NCI-H1105 treated with DMSO at 0.1 percent for 48 hours (cell line): Measurements from ENCODE around the gene PLRG1.

Experiments
- DNase-seq: peaks from one replicate; lab custom pipeline; 2025; lab: John Stamatoyannopoulos, UW

Gene PLRG1

DNA sequence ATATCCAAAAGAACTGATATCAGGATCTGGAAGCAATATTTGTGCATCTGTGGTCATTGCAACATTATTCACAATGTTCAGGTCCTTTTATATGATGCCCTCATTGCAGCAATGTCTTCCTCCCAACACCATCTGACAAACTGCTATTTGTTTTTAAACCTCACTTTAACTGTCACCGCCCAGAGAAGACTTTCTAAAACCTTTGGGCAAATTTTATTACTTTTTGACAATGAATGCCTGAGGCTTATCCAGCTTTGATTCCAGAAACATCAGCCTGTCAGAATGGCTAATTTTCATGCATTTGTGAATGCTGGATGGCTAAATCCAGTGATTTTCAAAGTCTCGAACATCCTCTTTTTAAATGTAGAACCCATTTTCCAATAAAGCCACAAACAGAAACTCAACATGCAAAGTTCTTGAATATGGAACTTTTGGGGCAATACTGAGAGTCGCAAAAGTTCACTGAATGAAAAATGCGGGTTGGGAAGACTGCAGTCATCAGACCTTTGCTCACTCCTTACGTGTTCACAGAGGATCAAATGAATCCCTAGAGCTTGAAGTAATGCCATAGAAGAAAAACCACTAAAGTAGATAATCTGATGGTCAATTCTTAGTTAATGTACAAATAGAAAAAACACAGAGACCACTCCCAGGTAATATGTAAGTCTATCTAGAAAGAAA is 23.1 kb upstream of the PLRG1 start:
- no peak for DNase-seq

DNA sequence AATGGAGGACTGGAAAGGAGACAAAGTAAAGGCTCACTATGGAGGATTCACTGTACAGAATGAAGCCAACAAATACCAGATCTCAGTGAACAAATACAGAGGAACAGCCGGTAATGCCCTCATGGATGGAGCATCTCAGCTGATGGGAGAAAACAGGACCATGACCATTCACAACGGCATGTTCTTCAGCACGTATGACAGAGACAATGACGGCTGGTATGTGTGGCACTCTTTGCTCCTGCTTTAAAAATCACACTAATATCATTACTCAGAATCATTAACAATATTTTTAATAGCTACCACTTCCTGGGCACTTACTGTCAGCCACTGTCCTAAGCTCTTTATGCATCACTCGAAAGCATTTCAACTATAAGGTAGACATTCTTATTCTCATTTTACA is 19.4 kb upstream of the PLRG1 start:
- no peak for DNase-seq

DNA sequence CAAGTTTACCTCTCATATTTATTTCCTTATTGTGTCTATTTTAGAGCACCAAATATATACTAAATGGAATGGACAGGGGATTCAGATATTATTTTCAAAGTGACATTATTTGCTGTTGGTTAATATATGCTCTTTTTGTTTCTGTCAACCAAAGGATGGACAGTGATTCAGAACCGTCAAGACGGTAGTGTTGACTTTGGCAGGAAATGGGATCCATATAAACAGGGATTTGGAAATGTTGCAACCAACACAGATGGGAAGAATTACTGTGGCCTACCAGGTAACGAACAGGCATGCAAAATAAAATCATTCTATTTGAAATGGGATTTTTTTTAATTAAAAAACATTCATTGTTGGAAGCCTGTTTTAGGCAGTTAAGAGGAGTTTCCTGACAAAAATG is 18.8 kb upstream of the PLRG1 start:
- DNase-seq = no peak

DNA sequence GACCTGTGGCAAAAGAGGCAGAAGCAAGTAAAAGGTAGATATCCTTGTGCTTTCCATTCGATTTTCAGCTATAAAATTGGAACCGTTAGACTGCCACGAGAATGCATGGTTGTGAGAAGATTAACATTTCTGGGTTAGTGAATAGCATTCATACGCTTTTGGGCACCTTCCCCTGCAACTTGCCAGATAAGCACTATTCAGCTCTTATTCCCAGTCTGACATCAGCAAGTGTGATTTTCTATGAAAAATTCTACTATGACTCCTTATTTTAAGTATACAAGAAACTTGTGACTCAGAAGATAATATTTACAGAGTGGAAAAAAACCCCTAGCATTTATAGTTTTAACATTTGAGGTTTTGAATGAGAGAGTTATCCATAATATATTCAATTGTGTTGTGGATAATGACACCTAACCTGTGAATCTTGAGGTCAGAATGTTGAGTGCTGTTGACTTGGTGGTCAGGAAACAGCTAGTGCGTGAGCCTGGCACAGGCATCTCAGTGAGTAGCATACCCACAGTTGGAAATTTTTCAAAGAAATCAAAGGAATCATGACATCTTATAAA is 16.5 kb upstream of the PLRG1 start:
- no peak for DNase-seq

DNA sequence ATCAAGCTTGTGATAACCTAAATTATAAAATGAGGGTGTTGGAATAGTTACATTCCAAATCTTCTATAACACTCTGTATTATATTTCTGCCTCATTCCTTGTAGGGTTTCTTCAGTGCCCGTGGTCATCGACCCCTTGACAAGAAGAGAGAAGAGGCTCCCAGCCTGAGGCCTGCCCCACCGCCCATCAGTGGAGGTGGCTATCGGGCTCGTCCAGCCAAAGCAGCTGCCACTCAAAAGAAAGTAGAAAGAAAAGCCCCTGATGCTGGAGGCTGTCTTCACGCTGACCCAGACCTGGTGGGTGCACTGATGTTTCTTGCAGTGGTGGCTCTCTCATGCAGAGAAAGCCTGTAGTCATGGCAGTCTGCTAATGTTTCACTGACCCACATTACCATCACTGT is 15.5 kb upstream of the PLRG1 start:
- DNase-seq = no peak

DNA sequence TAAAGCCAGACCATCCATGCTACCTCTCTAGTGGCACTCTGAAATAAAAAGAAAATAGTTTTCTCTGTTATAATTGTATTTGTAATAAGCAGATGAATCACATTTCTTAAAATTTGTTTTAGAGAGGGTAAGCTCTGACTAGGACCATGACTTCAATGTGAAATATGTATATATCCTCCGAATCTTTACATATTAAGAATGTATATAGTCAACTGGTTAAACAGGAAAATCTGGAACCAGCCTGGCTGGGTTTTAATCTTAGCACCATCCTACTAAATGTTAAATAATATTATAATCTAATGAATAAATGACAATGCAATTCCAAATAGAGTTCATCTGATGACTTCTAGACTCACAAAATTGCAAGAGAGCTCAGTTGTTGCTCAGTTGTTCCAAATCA is 14.1 kb upstream of the PLRG1 start:
- DNase-seq = no peak

DNA sequence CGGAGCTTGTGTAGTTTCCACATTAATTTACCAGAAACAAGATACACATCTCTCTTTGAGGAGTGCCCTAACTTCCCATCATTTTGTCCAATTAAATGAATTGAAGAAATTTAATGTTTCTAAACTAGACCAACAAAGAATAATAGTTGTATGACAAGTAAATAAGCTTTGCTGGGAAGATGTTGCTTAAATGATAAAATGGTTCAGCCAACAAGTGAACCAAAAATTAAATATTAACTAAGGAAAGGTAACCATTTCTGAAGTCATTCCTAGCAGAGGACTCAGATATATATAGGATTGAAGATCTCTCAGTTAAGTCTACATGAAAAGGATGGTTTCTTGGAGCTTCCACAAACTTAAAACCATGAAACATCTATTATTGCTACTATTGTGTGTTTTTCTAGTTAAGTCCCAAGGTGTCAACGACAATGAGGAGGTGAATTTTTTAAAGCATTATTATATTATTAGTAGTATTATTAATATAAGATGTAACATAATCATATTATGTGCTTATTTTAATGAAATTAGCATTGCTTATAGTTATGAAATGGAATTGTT is 12.6 kb upstream of the PLRG1 start, which contains the start of gene FGB:
Gene FGB, plus strand, starts transcription at position 315 of the 558 bp plus-strand sequence. Its CDS starts 8 bp downstream, at position 323.
- DNase-seq = no peak

DNA sequence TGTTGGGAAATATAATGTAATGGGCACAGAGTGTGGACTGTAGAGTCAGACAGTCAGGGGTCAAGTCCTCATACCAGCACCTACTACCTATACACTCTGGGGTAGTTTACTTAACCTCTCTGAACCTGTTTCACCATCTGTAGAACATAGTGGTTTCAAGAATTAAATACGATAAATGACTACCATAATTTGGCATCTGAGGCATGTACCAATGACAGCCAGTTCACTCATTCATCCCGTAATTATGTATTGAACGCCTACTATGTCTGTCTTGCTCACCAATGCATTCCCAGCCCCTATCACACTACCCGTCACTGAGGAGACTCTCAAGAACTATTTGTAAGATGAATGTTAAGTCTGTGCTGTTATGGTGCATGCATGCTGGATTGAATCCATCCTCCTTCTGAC is 10.6 kb upstream of the PLRG1 start:
- no peak for DNase-seq

DNA sequence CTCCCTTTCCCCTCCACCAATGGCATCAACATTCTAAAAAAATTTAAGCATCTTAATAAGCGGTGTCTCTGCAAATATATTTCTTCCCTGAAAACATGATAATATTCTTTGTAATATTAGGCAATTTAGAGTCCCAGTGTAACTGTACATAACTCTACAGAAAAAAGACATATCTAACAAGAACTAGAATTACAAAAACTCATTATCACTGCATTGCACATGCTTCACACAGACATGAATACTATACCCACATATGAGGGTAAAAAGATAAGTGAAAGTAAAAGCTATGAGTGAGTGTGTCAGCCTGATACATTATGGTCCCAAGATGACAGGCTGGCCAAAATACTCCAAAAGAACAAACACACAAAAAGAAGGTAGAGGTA is 10.2 kb upstream of the PLRG1 start:
- no peak for DNase-seq

DNA sequence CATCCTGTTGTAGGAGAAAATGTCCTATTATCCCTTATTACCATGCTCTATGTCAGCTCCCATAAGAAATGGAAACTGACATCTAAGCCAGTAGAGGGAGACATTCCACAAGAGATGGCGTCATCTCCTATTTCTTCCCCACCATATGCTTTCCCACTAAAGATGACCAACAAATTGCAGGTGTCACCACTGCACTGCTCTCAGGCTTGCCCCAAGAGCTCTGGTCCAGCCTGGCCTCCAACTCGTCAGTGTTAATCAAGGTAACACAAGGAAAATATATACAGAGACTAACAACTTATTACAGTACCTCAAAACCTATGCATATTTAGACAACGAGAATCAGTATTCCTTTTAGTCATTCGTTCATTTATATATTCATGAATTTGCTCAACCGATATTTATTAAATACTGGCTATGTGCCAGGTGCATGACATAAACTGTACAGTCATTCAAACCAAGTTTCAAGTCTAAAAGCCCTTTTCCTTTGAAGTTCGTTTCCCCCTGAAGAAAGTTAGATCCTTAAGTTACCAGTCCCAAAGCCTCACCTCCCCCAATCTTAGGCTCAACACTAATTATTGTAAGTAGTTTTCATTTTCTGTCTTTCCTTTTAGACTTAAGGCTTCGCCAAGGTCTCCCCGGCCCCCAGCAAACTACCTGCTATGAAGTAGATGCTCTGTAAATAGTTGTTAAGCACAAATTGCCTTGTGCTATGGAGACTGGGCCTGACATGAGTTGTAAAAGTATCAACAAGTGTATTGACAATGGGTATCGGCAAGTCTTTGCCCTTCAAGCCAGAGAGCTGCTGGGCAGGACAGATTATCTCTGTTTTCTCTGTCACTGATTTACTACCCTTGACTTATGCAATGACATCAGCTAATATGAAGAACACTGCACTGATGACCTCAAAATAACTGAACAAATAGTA is 9.6 kb upstream of the PLRG1 start:
- peak; percentile 31 for DNase-seq

DNA sequence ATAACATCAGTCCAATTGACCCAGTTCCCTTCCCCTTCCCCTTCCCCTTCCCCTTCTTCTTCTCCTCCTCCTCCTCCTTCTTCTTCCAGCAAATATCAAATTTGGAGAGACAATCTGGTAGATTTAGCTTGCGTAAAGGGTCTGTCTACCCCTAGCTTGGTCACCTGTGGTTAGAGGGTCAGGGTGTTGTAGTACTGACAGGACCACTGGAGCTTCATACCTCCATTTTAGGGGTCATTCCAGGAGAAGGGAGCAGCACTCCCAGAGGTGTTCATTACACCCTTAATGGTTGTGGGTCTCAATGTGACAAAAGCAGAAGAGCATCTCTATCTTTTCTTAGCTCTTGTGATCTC is 8.9 kb upstream of the PLRG1 start:
- DNase-seq = no peak

DNA sequence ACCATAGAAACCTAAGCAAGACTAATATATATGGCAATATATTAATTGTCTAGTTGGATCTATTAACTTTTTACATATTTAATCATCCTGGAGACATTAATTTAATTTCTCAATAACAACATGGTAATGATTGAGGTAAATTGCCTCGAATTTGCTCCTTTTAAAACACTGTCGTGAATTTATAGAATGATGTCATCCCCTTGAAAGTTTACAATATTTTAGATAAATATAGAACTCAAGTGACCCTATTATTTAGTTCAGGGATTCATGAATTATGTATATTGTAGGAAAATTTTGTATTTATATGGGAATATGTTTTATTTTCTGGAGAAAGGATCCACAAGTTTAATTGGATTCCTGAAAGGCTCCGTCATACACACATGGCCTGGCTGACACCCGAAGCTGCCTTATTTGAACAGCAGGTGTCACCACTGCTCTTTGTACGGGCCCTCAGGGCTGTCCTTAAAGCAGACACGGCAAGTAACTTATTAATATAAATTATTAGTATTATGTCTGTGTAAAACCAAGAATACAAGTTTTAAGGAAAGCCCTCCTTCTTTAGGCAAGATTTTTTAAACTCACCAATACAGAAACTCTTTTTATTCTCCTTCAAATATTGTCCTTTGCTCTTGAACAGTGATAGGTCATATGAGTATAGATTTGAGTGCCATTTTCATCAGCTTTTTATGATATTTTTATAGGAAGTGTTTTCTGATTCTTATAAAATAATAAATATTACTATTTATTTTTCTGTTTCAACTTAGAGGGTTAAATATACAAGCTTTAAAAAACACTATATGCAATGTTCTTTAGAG is 1.9 kb upstream of the PLRG1 start:
- peak; percentile 14 for DNase-seq

DNA sequence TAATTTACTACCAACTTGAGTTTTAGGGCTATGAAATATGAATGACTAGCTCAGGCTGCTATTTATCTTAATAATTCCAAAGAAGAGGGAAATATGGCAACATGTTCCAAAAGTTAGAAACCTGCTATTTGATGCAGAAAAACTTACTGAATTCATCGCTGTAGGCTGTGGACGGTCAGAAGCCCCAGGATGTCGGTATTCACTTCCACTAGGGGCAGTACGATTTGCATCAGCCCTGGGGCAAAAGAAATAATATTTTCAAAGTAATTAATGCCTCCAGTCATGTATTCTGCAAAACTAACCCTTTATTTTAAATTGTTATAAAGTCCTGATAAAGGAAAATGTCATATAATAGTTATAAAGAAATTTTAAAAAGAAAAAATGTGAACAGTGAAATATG is 4.5 kb downstream of the PLRG1 start:
- no peak for DNase-seq

DNA sequence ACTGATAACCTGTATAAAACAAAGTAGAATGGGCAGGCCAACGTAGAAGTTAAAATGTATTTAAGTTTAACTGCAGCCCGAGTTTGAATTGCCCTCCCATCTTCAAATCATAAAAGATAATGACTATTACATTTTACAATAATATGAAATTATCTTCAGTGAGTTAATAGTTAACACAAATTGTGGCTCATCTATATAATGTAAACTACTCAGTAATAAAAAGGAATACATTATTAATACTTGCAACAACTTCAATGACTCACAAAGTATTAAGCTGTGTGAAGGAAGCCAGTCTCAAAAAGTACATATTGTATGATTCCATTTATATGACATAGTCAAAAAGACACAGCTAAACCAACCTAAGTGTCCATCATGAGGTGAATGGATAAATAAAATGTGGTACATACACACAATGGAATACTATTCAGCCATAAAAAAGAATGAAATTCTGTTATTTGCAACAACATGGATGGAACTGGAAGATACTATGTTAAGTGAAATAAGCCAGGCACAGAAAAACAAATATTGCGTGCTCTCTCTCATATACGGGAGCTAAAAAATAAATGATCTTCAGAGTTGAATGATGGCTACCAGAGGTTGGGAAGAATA is 7.8 kb downstream of the PLRG1 start:
- no peak for DNase-seq

DNA sequence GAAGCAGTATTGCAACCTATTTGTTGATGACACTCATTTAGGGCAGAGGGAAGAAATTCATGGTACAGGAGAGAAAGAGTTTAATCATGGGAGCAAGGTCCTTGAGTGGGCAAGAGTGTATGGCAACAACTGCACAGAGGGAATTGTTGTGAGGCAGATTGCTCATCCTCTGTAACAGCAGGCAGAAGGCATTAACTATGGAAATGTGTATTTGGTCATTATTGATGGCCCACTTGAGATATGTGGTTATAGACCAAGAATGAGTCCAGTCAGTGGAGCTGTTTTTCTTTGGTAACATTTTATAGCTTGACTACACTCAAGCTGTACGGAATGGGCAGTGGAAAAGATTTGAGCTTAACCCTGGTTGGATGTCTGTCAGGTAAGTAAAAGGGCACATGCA is 15.9 kb downstream of the PLRG1 start:
- DNase-seq = no peak

DNA sequence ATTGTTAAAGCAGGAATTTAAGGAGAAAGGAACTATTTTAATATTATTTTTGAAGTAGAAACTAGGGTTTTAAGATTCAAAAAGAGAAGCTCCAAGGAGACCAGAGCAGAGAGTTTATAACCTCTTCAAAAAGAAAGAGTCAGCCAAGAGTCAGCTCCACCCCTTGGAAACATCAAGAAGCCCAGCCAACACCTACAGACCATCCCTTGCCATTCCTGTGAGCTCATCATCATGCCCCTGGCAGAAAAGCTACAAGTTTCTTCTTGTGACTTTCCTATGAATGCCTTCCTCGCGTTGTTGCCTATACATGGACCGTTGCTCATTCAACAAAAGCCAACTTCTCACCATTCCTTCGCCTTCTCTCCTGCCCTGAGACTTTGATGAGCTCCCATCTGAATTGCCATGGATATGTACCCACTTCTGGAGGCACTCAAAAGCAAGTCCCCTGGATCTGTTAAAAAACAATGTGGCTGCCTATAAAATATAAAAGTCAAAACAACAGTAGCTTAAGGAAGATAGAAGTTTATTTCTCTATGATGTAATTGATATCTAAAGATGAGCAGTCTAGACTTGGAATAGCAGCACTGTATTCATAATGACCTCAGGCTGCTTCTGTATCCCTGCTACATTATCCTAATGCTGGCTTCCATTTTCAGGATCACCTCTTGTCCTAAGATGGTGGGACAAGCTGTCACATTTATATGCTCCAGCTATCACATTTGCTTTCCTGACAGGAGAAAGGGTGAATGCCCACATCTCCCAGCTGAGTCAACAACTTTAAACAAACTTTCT is 20.3 kb downstream of the PLRG1 start:
- no peak for DNase-seq

DNA sequence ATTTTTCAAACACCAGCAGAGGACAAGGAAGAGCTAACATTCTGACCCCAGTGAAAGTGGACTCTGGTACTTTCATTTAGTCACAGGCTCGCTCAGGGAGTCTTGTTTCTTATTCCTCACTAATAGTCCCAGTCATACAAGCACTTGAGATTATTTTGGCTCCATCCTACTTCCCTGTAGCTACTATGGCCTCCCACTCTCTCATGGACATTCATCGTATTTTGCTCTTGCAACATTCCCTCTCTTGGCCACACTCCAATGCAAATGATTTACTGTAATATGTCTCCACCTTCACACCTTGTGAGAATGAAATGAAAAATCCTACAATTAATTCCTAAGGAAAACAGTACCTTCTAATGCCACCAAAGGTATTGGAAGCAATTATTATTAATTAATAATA is 21.3 kb downstream of the PLRG1 start:
- DNase-seq = no peak

DNA sequence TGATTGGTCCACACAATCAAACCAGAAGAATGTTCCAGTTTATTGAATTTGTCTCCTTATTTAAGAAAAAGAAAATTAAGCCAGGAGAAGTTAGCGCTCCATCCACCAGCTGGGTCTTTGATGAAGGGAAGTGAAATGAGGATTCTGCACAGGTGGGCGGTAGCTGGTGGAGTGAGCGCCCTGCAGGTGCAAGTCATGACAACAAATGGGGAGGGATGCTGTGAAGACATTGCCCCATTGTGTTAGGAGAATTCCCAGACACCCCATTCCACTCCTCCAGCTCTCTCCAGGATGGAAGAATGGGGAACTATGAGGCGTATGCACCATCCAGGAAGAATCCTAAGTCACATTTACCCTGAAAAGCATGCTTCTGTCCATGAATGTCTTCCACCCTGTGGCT is 22.9 kb downstream of the PLRG1 start:
- no peak for DNase-seq

DNA sequence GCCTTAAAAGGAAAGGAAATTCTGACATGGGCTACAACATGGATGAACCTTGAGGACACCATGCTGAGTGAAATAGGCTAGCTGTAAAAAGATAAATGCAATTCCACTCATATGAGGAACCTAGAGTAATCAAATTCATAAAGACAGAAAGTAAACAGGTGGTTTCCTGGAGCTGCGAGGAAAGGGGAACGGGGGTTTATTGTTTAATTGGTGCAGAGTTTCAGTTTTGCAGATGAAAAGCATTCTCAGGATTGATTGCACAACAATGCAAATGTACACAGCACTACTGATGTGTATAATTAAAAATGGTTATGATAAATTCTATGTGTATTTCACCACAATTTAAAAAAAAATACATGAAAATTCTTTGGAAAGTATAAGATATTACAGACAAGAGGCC is 24.0 kb downstream of the PLRG1 start:
- no peak for DNase-seq

DNA sequence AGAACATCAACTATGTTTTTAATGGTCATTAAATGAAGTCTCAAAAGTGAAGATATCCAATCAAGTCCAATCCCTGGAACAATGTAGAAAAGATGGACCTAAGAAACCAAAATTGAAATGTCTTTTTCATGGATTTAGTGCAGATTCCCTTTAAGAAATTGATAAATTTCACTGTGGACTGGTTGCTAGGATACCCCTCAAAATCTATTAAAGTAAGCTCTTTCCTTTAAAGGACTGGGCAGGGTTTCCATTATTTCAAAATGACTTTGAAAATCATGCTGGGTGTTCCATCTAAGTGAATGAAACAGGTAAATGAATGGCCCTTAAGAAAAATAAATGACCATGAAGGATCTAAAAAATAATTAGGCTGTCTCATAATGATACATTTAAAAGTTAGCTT is 28.6 kb downstream of the PLRG1 start:
- no peak for DNase-seq

DNA sequence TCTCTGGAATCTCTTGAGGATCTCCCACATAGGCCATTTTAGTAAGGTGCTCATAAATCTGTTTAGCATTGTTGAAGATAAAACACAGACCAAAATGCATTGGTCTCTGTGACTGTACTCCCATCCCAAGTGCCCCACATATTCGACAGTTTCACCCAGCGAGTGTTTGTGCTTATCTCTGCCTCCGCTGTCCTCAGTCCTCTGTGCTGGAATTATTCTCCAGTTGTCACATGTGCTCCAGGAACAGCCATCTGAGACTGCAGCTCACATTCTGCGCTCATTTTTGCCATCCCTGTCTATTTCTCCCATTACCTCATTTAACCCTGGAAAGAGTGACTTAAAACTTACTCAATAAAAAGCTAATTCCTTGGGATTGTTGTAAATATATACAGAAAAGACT is 31.0 kb downstream of the PLRG1 start:
- DNase-seq = no peak
